ENCODE data around the gene EXOC4.

Gene EXOC4

DNA sequence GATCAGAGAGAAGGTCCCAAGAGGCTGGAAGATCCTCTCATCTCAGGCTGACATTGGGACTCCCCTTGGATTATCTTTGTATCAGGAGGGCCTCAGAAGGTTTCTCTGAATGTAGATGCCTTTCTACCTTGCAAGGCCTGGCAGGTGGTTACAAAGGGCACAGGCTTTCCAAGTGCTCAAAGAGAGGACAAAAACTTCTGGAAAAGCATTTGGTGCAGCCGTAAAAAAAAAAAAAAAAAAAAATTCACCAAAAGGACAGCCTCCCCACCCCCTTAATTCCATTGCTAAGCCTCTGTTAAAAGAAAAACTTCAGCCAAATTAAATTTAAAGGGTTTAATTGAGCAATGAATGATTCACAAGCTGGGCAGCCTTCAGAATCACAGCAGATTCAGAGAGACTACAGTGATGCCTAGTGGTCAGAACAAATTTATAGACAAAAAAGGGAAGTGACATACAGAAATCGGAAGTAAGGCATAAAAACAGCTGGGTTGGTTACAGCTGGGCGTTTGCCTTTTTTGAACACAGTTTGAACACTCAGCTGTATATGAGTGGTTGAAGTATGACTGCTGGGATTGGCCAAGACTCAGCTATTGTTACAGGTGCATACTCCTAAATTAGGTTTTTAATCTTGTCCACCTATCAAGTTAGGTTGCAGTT, 831.7 kb downstream of the EXOC4 start:
- TF ChIP-seq ZFP41 (tag by site-specific recombination; IDR thresholded peaks at IDR 0.05; ENCODE audit: borderline replicate concordance) (no peak), SETDB1 (IDR thresholded peaks at IDR 0.05; ENCODE audit: insufficient read length, low read length) (no peak), ZEB2 (tag by site-specific recombination; IDR thresholded peaks at IDR 0.05) (no peak), ZNF837 (tag by site-specific recombination; IDR thresholded peaks at IDR 0.05) (no peak), ZNF423 (tag by site-specific recombination; IDR thresholded peaks at IDR 0.05) (no peak), ZNF274 (IDR thresholded peaks at IDR 0.05; ENCODE audit: low read length) (no peak), ZNF274 (tag by site-specific recombination; IDR thresholded peaks at IDR 0.05; ENCODE audit: borderline replicate concordance) (no peak), ZNF132 (tag by site-specific recombination; IDR thresholded peaks at IDR 0.05; ENCODE audit: borderline replicate concordance) (no peak), ZNF792 (tag by site-specific recombination; IDR thresholded peaks at IDR 0.05) (no peak), WT1 (tag by site-specific recombination; IDR thresholded peaks at IDR 0.05) (no peak), SP7 (tag by site-specific recombination; IDR thresholded peaks at IDR 0.05) (no peak), ZNF16 (tag by site-specific recombination; IDR thresholded peaks at IDR 0.05; ENCODE audit: low read depth) (no peak), ZNF138 (tag by site-specific recombination; IDR thresholded peaks at IDR 0.05; ENCODE audit: borderline replicate concordance) (no peak), BCL11B (tag by site-specific recombination; IDR thresholded peaks at IDR 0.05; ENCODE audit: low read depth) (no peak), ZNF354C (tag by site-specific recombination; IDR thresholded peaks at IDR 0.05; ENCODE audit: borderline replicate concordance, low read depth) (no peak), RBAK (tag by site-specific recombination; IDR thresholded peaks at IDR 0.05) (no peak)
- TF ChIP-seq, protein P1, sequence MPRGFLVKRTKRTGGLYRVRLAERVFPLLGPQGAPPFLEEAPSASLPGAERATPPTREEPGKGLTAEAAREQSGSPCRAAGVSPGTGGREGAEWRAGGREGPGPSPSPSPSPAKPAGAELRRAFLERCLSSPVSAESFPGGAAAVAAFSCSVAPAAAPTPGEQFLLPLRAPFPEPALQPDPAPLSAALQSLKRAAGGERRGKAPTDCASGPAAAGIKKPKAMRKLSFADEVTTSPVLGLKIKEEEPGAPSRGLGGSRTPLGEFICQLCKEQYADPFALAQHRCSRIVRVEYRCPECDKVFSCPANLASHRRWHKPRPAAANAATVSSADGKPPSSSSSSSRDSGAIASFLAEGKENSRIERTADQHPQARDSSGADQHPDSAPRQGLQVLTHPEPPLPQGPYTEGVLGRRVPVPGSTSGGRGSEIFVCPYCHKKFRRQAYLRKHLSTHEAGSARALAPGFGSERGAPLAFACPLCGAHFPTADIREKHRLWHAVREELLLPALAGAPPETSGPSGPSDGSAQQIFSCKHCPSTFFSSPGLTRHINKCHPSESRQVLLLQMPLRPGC (tag by site-specific recombination; IDR thresholded peaks at IDR 0.05) = no peak
- TF ChIP-seq, protein P2, sequence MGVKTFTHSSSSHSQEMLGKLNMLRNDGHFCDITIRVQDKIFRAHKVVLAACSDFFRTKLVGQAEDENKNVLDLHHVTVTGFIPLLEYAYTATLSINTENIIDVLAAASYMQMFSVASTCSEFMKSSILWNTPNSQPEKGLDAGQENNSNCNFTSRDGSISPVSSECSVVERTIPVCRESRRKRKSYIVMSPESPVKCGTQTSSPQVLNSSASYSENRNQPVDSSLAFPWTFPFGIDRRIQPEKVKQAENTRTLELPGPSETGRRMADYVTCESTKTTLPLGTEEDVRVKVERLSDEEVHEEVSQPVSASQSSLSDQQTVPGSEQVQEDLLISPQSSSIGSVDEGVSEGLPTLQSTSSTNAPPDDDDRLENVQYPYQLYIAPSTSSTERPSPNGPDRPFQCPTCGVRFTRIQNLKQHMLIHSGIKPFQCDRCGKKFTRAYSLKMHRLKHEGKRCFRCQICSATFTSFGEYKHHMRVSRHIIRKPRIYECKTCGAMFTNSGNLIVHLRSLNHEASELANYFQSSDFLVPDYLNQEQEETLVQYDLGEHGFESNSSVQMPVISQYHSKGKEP (tag by site-specific recombination; IDR thresholded peaks at IDR 0.05) = no peak
- ChIA-PET POLR2A (no interaction called here), CTCF (interaction anchor here (0.6 to 0.7 kb wide), 2 partner anchors 38 to 854 kb away, joined by 3 read pairs; no protein-coding TSS in a partner anchor)
- Histone ChIP-seq H3K4me1 (ENCODE audit: control insufficient read depth, insufficient read depth, low read length) (no peaks in the 10 kb centered on the region), H3K4me3 (ENCODE audit: low read depth, low read length) (no peak overlapping the region), H3K36me3 (ENCODE audit: control insufficient read depth in 2 of 2, insufficient read depth in 1 of 2, low read length in 2 of 2) (no peaks in the 10 kb centered on the region), H3K27ac (ENCODE audit: extremely low read depth, low read depth, low read length) (no peak overlapping the region), H3K9me3 (ENCODE audit: control insufficient read depth, insufficient read depth, low read depth, low read length) (no peaks in the 10 kb centered on the region)

DNA sequence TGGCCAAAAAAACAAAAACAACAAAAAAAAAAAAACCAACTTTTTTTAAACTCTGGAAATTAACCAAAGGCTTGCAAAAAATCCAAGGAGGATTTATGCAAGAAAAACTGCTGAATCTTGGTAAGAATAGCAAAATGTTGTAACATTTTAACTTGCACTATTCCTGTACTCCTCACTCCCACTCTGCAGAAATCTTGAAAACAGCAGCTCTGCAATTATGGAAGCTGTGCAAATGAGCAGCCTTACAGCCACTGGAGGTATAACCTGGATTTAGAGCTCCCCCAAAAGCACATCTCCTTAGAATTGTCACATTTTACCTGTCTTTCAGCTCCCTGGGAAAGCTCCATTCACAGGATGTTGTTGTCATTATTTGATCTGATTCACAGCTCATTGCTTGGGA, 832.4 kb downstream of the EXOC4 start:
- TF ChIP-seq YY1 (tag by site-specific recombination; IDR thresholded peaks at IDR 0.05) (no peak), ZNF677 (tag by site-specific recombination; IDR thresholded peaks at IDR 0.05) (peak; percentile 81), ZNF335 (tag by site-specific recombination; conservative IDR thresholded peaks at IDR 0.05) (no peak)
- TF ChIP-seq, protein P3, sequence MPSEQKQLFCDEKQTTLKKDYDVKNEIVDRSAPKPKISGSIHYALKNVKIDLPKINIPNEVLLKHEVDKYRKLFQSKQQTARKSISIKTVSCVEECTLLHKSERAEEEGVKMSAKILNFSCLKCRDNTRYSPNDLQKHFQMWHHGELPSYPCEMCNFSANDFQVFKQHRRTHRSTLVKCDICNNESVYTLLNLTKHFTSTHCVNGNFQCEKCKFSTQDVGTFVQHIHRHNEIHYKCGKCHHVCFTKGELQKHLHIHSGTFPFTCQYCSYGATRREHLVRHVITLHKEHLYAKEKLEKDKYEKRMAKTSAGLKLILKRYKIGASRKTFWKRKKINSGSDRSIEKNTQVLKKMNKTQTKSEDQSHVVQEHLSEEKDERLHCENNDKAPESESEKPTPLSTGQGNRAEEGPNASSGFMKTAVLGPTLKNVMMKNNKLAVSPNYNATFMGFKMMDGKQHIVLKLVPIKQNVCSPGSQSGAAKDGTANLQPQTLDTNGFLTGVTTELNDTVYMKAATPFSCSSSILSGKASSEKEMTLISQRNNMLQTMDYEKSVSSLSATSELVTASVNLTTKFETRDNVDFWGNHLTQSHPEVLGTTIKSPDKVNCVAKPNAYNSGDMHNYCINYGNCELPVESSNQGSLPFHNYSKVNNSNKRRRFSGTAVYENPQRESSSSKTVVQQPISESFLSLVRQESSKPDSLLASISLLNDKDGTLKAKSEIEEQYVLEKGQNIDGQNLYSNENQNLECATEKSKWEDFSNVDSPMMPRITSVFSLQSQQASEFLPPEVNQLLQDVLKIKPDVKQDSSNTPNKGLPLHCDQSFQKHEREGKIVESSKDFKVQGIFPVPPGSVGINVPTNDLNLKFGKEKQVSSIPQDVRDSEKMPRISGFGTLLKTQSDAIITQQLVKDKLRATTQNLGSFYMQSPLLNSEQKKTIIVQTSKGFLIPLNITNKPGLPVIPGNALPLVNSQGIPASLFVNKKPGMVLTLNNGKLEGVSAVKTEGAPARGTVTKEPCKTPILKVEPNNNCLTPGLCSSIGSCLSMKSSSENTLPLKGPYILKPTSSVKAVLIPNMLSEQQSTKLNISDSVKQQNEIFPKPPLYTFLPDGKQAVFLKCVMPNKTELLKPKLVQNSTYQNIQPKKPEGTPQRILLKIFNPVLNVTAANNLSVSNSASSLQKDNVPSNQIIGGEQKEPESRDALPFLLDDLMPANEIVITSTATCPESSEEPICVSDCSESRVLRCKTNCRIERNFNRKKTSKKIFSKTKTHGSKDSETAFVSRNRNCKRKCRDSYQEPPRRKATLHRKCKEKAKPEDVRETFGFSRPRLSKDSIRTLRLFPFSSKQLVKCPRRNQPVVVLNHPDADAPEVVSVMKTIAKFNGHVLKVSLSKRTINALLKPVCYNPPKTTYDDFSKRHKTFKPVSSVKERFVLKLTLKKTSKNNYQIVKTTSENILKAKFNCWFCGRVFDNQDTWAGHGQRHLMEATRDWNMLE (tag by site-specific recombination; conservative IDR thresholded peaks at IDR 0.05; ENCODE audit: low read depth) = no peak
- Histone ChIP-seq H3K4me1 (ENCODE audit: control insufficient read depth, insufficient read depth, low read length) (no peaks in the 10 kb centered on the region), H3K9me3 (ENCODE audit: control insufficient read depth, insufficient read depth, low read depth, low read length) (no peaks in the 10 kb centered on the region), H3K36me3 (ENCODE audit: control insufficient read depth in 2 of 2, insufficient read depth in 1 of 2, low read length in 2 of 2) (no peaks in the 10 kb centered on the region), H3K27ac (ENCODE audit: extremely low read depth, low read depth, low read length) (no peak overlapping the region), H3K4me3 (ENCODE audit: low read depth, low read length) (no peak overlapping the region)
- ChIA-PET POLR2A (interaction anchor here (0.6 kb wide), 1 partner anchor 232 kb away, joined by 3 read pairs; the partner anchor contains the start of gene SLC35B4), CTCF (interaction anchor here (0.6 to 0.9 kb wide), 3 partner anchors 56 to 108 kb away, joined by 3 to 5 read pairs (median 3); no protein-coding TSS in a partner anchor)
